HG03175 (cell line): ENCODE measurements around the gene TMEM143.
"Not testable (repeated sequence)": the region's sequence is repeated elsewhere in the genome, so short reads cannot be mapped to it uniquely, and the experiment has no call there.

Experiments
- ATAC-seq: cut with Tn5 transposase; IDR thresholded peaks from one replicate; pipeline ENCODE4 v1.9.1; 2021; ENCODE audit warnings: mild to moderate bottlenecking, moderate library complexity; ENCODE audit not compliant: unreplicated experiment

Gene TMEM143

DNA sequence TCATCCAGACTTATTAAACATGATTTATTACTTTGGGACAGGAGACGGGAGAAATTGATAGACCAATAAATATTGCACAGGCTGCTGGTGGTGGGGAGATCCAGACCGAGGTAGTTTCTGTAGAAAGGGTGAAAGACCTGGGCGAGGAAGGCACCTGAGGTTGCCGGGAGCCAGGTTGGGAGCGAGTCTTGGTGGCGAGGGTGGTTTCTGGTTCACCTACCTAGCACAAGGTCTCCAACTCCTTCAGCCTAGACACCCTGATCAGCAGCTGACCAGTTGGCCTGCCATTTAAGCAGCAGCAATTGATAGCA, 31.4 kb downstream of the TMEM143 start:
- no peak for ATAC-seq

DNA sequence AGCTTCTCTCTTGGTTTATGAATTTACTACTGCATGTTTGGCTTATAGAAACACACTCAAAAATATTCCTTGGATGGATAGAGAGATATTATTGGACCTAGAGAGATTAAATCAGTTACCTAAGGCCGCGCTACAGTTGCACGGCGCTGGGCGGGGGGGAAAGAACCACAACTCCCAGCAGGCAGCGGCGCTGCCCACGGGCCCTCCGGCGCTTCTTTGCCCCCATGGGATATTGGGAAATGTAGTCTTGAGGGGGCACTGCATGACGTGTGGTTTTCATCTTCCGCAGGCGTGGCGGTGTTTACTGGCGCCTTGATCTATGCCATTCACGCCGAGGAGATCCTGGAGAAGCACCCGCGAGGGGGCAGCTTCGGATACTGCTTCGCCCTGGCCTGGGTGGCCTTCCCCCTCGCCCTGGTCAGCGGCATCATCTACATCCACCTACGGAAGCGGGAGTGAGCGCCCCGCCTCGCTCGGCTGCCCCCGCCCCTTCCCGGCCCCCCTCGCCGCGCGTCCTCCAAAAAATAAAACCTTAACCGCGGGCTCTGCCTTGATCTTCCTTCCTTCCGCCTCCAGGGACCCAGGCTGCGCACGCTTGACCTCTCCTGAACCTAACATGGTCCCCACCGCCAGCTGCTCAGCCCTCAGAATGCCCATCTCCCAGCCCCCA, 33.6 kb downstream of the TMEM143 start:
- ATAC-seq: peak; percentile 32

DNA sequence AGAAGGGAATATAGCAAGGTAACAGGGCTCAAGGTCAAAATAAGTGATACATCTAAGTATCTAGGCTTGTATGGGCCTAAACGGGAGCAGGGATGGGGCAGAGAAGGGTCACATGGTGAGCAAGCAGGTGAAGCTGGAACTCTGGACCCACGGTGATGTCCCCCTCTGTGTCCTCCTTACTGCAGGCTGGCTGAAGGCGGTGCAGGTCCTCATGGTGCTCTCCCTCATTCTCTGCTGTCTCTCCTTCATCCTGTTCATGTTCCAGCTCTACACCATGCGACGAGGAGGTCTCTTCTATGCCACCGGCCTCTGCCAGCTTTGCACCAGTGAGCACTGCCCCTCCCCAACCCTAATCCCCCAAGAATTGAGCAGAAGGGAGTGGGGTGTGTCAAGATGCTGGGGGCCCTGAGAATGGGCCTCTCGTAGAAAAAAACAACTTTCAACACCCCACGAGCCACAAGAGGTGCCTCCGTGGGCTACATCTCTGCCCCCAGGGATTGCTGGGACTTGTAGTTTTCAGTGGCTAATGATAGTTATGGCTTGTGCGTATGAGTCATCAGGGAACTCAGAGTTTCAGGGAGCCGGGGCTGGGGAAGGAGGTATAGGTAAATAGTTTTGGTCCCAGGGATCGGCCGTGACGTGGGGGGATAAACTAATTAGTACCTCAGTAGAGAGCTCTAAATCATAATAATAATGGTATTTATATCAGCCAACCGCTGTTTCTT, 34.4 kb downstream of the TMEM143 start:
- no peak for ATAC-seq

DNA sequence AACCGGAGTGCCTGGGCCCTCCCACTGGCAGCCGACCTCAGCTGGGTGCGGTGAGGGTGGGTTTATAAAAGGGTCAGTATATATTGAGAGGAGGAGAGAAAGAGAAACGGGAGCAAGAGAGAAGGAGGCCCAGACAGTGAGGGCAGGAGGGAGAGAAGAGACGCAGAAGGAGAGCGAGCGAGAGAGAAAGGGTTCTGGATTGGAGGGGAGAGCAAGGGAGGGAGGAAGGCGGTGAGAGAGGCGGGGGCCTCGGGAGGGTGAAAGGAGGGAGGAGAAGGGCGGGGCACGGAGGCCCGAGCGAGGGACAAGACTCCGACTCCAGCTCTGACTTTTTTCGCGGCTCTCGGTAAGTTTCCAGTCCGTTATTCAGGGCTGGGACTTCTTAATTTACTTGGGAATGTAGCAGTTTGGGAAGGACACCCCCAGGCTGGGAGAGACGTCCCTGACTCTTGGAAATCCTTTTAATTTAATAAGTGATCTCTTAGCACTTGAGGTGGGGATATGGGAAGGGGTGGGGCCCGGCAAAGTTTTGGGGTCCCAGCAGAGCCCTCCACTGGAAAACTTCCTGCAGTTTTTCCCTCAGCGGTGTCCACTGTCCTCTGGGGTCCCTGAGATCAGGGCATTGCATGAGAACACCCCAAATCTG, 38.4 kb downstream of the TMEM143 start, which contains the start of gene EMP3:
TSS of gene EMP3 (plus strand) at position 288 of the 646 bp plus-strand sequence. CDS start 1,293 bp downstream, outside the sequence.
- no peak for ATAC-seq

DNA sequence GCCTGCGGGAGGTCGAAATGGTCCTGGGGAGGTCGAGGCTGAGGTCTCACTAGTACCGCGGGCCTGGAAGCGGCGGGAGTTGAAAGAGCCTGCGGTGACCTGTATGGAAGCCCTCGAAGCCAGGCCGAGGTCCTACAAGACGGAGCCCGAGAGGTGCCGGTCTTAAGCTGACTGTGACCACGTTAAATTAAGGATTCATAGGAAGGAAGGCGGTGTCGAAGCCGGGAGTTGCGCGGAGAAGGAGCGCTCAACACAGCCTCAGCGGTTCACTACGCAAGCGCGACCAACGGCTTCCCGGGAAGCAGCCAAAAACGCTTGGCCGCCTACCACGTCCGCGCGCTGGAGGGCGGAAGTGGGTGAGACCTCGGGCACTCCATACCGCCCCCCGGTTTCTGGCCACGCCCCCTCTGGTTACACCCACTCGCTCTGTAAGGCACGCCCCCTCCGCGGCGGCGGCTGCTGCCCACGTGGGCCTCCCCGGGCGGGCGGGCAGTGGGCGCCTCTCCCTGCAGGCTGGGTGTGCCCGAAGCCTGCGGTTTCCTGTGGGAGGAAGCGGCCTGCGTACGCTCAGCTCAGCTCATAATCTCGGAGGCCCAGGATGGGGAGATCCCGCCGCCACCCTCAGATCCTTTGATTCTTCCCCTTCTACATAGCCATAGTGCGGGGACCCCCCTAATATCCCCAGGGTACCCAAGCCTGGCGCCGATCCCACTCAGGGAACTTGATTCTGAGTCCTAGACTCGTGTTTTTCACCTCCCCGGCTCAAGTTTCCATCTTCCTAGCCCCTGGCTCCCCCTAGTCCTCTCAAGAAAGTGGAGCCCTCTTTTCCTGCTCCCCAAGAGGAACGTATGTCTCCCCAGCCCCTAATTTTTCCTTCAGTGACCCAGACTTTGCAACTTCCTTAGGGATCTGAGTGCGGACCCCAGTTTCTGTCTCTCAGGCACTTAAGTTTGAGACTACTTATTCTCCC, 41.8 kb downstream of the TMEM143 start:
- ATAC-seq: peak; percentile 71

GRCh38 chr19:48321372-48321621, 42.4 kb downstream of the TMEM143 start:
- no peak for ATAC-seq

- no peak for ATAC-seq
These were observed 43.8 kb downstream of the TMEM143 start for GRCh38 chr19:48319647-48320541.

- no peak for ATAC-seq
These were observed 45.3 kb downstream of the TMEM143 start for GRCh38 chr19:48318286-48318987.

GRCh38 chr19:48317708-48317960, 46.1 kb downstream of the TMEM143 start:
- not testable (repeated sequence) for ATAC-seq

GRCh38 chr19:48315712-48316111, 48.0 kb downstream of the TMEM143 start:
- ATAC-seq: no peak

- no peak for ATAC-seq
These were observed 52.4 kb downstream of the TMEM143 start for GRCh38 chr19:48311384-48311783.

- ATAC-seq: no peak
These were observed 53.5 kb downstream of the TMEM143 start for GRCh38 chr19:48310227-48310626.

DNA sequence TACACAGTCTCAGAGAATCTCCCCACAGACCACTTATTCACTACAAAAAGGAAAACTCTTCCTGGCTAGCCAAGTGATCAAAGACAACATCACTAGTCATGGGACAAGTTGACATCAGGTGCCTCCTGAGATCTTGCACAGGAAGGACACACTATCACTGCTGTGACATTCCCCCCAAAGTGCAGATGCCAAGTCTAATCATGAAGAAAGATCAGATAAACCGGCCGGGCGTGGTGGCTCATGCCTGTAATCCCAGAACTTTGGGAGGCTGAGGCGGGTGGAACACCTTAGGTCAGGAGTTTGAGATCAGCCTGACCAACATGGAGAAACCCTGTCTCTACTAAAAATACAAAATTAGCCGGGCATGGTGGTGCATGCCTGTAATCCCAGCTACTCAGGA, 54.0 kb downstream of the TMEM143 start:
- ATAC-seq: not testable (repeated sequence)

- ATAC-seq: no peak
These were observed 54.8 kb downstream of the TMEM143 start for GRCh38 chr19:48308631-48309586.

- ATAC-seq: no peak
These were observed 59.9 kb downstream of the TMEM143 start for GRCh38 chr19:48303866-48304265.

GRCh38 chr19:48303367-48303766, 60.4 kb downstream of the TMEM143 start:
- no peak for ATAC-seq

GRCh38 chr19:48302600-48302959, 61.2 kb downstream of the TMEM143 start:
- no peak for ATAC-seq

- ATAC-seq: no peak
These were observed 61.7 kb downstream of the TMEM143 start for GRCh38 chr19:48301886-48302599.
